HG03558 (cell line): ENCODE measurements around the gene B9D2.
"Not testable (repeated sequence)": the region's sequence is repeated elsewhere in the genome, so short reads cannot be mapped to it uniquely, and the experiment has no call there.

Experiments
- ATAC-seq: cut with Tn5 transposase; IDR thresholded peaks from one replicate; pipeline ENCODE4 v1.9.1; 2021; ENCODE audit warnings: moderate number of reproducible peaks; ENCODE audit not compliant: unreplicated experiment; ENCODE audit errors: extremely low read depth

B9D2 gene

DNA sequence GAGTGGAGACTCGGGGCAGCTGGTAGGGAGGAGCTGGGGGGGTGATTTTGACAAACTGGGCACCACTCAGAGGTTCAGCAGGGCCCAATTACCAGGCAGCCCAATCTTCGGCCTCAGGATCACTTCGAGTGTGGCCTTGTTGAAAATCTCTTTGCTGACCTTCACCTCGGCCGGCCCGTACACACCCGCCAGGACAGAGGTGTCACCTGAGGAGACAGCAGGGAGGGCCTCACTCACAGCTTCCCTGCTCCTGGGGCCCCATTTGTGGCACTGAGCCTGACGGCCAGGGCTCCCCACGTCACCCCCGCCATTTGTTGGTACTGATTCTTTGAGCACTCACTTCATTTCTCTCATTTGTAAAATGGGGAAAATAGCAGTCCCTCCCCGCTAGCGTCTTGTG, 28.8 kb upstream of the B9D2 start:
- ATAC-seq, result no peak

DNA sequence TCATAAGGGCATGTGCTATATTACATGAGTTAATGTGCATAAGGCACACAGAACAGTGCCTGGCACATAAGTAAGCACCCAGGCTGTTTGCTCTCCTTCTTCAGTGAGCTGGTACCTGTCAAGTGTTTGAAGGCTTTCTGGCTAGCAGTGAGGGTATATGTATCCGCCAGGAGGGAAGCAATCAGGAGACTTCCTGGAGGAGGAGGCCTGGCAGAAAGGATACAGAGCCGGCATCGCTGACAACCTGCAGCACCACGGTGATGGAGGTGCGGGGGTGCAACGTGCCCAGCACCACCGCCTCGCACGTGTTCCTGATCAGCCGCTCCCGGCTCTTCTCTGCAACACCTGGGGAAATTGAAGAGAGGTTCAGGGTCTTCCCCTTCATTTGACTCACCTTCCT, 27.7 kb upstream of the B9D2 start:
- ATAC-seq, result no peak

DNA sequence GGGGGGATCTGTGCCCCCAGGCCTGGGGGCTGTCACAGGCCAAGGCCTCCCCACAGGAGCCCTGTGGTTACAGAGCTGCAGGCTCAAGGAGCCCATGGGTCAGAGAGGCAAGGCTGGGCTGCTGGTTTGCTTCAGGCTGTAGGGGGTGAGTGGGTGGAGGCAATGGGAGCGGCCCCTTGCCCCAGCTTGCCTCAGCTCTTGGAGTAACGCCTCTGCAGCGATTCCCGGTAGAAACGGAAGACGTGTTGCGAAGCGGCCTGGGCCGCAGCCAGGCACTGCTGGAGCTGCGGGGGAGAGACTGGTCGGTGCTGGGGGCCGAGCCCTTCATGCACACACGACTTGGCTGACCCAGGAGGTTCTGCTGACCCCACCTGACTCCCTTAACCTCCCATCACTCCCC, 22.5 kb upstream of the B9D2 start:
- no peak for ATAC-seq

DNA sequence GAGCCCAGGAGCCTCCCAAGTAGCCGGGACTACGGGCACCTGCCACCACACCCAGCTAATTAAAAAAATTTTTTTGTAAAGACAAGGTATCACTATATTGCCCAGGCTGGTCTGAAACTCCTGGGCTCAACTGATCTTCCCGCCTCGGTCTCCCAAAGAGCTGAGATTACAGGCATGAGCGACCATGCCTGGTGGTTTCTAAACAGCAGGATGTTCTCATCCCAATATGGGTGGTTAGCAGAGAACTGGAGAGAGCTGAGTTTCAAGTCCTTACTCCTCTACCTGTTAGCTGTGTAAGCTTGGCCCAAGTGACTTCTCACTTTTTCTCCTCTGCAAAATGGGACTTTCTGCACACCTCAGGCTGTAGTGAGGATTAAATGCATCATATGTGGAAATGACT, 20.4 kb upstream of the B9D2 start:
- no peak for ATAC-seq

DNA sequence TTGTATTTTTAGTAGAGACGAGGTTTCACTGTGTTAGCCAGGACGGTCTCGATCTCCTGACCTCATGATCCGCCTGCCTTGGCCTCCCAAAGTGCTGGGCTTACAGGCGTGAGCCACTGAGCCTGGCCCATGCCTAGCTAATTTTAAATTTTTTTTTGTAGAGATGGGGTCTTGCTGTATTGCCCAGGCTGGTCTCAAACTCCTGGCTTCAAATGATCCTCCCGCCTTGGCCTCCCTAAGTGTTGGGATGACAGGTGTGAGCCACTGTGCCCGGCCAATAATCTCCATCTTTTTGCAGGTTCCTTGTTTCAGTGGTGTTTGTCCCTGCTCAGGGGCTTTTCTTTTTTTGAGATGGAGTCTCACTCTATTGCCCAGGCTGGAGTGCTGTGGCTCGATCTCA, 17.6 kb upstream of the B9D2 start:
- ATAC-seq, result not testable (repeated sequence)

DNA sequence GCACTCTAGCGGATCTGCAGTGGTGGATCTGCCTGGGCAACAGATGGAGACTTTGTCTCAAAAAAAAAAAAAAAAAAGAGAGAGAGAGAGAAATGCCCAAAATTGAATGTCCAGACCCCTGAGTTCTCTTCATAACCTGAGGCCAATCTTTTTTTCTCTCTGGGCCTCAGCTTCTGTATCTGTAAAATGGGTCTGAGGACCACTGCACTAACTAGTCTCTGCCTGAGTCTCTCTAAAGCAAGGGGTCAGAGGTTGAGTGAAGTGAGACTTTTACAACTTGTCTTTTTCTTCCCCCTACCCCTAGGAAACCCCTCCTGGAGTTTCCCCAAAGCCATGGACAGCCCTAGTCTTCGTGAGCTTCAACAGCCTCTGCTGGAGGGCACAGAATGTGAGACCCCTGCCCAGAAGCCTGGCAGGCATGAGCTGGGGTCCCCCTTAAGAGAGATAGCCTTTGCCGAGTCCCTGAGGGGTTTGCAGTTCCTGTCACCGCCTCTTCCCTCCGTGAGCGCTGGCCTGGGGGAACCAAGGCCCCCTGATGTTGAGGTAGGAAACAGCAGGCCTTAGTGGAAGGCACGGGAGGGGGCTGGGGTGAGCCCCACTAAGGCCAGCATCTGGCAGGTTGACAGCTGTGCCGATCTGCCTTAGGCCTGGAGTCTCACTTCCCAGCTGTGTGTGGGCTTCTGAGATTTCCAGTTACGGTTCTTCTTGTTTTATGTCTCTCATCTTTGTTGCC, 14.2 kb upstream of the B9D2 start:
- ATAC-seq, result no peak

DNA sequence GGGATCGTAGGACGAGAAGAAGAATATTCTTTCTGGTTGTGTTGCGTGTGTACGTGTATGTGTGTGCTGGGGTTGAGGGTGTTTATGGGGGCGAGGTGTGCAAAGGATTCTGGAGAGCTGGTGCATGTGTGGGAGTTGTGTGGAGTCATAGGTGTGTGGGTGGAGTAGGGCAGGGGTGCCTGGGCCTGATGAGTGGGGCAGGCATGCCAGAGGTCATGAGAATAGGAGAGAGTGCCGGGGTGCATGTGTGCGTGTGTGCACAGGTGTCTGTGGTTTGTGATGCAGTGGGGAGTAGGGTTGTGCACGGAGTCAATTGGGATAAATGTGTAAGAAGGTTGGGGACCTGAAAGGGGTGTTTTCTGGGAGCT, 13.0 kb upstream of the B9D2 start:
- no peak for ATAC-seq

DNA sequence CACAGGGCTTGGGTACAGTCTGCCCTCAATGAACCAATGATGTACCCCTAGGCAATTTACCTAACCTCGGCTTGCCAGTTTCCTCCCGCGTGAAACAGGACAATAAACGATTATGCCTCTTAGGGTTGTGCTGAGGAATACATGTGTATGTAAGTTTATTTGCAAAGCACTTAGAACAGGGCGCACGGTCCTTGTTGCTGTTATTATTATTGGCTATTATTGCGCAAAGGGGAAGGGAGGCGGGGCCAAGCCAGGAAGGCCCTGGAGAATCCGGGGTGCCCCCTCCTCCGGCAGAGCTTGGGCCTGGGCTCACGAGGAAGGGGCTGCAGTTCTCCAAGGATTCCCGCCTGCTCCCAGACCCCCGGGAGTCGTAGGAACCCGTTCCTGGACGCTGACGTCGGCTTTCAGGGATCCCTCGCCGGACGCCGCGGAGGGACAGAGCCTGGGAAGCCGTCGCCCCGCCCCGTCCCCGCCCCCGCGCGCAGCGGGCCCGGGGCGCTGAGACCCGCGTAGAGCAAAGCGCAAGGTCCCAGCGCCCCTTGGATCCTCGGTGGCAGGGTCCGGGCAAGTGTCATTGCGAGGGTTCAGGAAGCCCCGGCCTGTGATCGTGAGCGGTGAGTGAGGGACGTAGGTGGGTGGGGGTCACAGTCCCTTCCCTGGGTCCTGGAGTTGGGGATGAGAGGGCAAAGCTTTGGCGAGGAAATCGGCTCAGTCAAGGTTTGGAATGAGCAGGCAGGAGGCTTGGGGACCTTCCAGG, 12.5 kb upstream of the B9D2 start, which contains the start of gene TMEM91:
Gene TMEM91 (plus strand): TSS at position 293 of the 757 bp plus-strand sequence. CDS start 1,777 bp downstream, outside the sequence.
- no peak for ATAC-seq

DNA sequence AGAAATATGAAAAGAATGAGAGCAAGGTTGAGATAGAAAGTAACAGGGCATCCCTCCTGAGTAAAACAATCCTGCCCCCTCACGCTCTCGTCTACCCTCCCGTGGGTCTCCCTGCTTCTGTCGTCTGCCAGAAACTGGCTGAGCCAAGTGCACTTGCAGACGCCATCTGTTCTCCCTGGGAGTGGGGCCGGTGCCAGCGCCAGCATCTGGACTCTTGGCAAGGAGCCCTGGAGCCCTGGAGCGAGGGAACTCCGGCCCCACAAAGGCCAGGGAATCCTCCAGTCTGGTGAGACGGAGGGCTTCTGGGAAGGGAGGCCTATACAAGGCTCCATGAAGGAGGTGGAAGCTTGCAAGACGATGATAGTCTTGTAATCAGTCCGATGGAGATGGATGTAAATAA, 10.0 kb upstream of the B9D2 start:
- no peak for ATAC-seq

DNA sequence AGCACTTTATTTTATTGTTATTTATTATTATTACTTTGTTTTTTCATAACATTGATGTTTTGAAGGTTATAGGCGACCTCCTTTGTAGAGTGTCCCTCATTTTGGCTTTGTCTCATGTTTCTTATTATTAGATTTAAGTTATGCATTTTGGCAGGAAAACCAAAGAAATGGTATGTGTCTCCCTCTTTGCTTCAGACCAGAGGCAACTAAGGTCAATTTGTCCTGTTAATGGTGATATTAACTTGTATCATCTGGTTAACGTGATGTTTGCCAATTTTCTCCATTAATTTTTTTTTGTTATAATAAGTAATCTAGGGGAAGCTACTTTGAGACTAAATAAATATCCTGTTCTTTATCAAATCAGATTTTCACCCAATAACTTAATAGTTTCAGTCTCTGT, 8.6 kb upstream of the B9D2 start:
- ATAC-seq, result no peak

DNA sequence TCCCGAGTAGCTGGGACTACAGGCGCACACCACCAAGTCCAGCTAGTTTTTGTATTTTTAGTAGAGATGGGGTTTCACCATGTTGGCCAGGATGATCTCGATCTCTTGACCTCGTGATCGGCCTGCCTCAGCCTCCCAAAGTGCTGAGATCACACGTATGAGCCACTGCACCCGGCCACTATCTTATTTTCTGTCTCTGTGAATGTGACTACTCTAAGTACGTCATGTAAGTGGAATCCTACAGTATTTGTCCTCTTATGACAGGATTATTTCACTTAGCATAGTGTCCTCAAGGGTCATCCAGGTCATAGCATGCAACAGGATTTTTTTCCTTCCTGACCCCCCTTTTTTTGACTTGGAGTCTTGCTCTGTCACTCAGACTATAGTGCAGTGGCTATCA, 7.6 kb upstream of the B9D2 start:
- ATAC-seq, result no peak

DNA sequence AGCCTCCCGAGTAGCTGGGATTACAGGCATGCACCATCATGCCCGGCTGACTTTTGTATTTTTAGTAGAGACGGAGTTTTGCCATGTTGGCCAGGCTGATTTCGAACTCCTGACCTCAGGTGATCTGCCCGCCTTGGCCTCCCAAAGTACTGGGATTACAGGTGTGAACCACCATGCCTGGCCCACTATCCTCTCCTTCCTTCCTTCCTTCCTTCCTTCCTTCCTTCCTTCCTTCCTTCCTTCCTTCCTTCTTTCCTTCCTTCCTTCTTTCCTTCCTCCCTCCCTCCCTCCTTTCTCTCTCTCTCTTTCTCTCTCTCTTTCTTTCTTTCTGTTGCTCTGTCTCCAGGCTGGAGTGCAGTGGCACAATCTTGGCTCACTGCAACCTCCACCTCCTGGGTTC, 7.2 kb upstream of the B9D2 start:
- not testable (repeated sequence) for ATAC-seq

DNA sequence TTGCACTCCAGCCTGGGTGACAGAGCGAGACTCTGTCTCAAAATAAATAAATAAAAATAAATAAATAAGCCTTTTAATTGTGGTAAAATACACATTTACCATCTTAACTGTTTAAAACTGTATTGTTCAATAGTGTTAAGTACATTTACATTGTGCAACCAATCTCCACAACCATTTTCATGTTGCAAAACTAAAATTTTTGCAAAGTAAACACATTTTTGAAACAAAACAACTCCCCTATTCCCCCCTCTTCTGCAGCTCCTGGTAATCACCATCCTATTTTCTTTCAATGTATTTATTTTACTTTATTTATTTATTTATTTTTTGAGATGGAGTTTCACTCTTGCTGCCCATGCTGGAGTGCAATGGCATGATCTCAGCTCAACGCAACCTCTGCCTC, 5.8 kb upstream of the B9D2 start:
- ATAC-seq, result no peak

DNA sequence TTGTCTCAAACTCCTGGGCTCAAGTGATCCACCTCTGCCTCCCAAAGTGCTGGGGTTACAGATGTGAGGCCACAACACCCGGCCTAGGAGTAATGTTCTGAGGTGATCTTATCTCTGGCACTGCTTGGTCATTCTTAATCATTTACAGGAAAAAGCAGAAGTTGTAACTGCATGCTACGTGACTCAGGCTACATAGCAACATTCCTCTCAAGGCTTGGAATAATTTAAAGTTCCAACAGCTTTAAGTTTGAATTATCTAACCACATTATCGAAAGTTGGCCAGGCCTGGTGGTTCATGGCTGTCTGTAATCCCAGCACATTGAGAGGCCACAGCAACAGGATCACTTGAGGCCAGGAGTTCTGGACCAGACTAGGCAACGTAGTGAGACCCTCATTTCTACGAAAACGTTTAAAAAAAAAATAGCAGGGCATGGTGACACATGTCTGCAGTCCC, 3.9 kb upstream of the B9D2 start:
- ATAC-seq, result no peak

DNA sequence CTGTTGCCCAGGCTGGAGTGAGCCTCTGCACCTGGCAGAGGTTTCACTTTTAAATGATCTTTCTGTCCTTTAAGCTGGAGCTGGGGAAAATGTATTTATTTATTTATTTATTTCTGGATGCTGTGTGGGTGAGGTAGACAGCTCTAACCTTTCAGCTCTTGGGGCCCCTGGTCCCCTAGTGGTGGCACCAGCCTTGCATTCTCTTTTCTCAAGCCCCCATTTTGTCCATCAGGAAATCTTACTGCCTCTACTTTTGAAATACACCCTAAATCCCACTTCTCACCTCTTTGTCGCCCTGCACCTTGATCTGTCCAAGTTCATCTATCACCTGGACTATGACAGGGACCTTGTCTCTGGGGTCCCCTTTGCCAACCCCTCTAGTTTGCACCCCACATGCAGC, 2.1 kb upstream of the B9D2 start:
- no peak for ATAC-seq

DNA sequence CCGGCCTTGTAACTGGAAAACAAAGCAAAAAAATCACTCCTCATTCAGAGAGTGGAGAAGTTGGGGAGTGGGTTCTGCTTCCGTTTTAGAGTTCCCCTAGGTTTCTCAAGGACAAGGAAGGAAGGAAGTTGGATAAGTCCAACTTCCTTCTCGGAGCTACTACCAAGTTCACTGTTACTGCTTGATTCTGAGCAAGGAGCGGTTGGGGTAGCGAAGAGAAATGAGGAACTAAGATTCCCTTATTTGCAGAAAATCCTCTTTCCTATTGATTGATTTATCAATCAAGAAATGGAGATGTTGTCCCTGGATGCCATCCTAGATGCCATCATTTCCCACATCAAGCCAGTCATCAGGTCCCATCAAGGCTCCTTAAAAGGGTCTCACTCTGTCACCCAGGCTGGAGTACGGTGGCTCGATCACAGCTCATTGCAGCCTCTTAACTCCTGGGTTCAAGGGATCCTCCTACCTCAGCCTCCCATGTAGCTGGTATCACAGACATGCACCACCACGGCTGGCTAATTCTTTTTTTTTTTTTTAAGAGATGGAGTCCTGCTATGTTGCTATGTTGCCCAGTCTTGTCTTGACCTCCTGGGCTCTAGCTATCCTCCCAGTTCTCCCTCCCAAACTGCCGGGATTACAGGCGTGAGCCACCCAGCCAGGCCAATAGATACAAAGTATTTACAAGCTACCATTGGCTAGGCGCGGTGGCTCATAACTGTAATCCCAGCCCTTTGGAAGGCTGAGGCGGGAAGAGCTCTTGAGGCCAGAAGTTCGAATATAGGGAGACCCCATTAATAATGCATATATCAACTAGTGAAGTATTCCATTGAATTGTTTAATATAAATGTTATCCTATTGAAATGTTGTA, 809 bp upstream of the B9D2 start:
- ATAC-seq, result no peak

DNA sequence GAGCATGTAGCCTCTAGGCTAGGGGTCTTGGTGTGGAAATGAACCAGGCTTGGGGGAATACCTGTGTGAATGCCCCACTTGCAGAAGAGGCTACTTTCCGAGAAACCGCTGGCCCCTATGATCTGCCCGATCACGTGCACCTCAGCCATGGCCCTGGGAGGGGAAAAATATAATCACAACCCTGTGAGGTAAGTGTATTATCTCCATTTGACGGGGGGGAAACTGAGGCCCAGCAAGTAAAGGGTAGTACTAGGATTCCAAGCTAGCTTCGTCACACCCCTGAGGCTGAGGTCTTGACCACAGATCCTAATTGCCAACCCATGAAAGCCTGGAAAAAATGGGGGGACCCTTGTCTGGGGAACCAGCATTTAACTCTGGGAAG, 587 bp downstream of the B9D2 start:
- ATAC-seq, result no peak

DNA sequence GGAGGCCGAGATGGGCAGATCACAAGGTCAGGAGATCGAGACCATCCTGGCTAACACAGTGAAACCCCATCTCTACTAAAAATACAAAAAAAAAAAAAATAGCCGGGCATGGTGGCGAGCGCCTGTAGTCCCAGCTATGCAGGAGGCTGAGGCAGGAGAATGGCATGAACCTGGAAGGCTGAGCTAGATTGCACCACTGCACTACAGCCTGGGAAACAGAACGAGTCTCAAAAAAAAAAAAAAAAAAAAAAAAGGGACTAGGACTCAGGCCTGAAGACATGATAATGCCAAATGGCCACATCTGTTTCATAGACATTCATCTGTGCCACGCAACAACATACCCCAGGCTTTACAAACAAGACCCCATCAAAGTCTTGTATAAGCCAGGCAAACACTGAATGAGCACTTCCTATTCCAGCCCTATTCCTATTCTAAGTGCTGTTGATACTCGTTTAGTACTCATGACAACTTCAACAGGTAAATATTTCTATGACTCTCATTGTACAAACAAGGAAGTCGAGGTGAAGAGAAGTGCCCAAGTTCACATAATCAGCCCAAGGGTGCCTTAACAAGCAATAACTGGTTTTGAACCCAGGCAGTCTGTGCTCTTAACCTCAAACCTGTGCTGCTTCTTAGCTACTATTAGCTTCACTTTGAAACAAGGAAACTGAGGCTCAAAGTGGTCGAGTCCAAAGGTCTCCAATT, 1.7 kb downstream of the B9D2 start:
- no peak for ATAC-seq

DNA sequence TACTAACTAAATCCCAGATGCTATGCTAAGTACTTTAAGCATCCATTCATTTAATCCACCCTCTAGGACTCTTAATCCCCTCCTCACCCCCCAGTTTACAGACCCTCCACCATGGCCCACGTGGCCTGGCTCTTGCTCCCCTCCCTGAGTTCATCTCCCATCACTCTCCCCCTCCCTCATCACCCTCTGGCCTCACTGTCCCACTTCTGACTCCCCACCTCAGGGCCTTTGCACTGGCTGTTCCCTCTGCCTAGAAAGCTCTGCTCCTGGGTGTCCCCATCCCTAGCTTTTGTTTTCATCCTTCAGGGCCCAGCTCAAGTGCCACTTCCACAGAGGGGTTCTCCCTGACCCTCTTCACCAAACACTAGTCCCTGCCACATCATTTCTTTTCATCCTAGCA, 4.2 kb downstream of the B9D2 start:
- no peak for ATAC-seq

DNA sequence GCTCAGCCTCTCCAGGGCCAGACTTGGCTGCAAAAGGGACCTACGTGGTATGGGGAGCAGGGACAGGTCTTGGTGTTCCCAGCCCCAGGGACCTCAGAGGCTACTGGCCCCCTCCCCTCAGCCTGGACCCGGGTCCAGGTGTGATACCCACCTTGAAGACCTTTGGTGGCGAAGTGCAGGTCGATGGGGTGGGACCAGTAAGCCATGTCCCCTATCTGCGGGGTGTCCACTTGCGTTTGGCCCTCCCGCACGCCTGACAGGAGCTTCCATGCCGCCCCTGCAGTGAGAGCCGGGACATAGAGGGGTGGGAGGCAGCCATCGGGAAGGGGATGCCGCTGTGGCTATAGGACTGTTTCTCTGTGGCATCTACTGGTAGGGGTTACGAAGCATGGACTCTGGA, 6.2 kb downstream of the B9D2 start:
- no peak for ATAC-seq
